HepG2 (cell line): Measurements from ENCODE around the gene ANKRD40. TPM values are rescaled to one million over a fixed set of nuclear protein-coding genes. Genes with fewer than 3 reads are reported as not detected.

ENCODE experiments used
- ARID2 ChIP-seq: sonication (generic); formaldehyde crosslinking; IDR thresholded peaks from 2 replicates; pipeline ENCODE4 v1.8.1; 2022; ENCODE audit warnings: mild to moderate bottlenecking, missing genetic modification reagents, borderline replicate concordance
- E2F2 ChIP-seq: sonication (generic); formaldehyde crosslinking; IDR thresholded peaks from 2 replicates; pipeline ENCODE4 v1.4.0; 2020; ENCODE audit warnings: missing genetic modification reagents, borderline replicate concordance
- FOXO1 ChIP-seq: sonication (generic); formaldehyde crosslinking; IDR thresholded peaks from 2 replicates; pipeline ENCODE4 v1.4.0; 2020; ENCODE audit warnings: missing genetic modification reagents
- FOXP1 ChIP-seq, 2 experiments: fragments of 450-650 bp in 1 of 2; IDR thresholded peaks; 2 replicates each; pipeline ENCODE4 v1.6.1; 2017 to 2018; ENCODE audit warnings: antibody characterized with exemption in 1 of 2
- KLF12 ChIP-seq: sonication (generic); formaldehyde crosslinking; IDR thresholded peaks from 2 replicates; pipeline ENCODE4 v1.4.0; 2020; ENCODE audit warnings: missing genetic modification reagents, borderline replicate concordance
- NR1H2 ChIP-seq: sonication (generic); formaldehyde crosslinking; IDR thresholded peaks from 2 replicates; pipeline ENCODE4 v1.8.1; 2022; ENCODE audit warnings: low read depth, missing genetic modification reagents, borderline replicate concordance
- PRDM10 ChIP-seq: sonication (generic); formaldehyde crosslinking; IDR thresholded peaks from 2 replicates; pipeline ENCODE4 v1.4.0; 2020; ENCODE audit warnings: low read depth, missing genetic modification reagents
- RAD51 ChIP-seq: fragments of 450-650 bp; IDR thresholded peaks from 2 replicates; pipeline ENCODE4 v1.6.1; 2016; ENCODE audit warnings: borderline replicate concordance
- SAFB2 ChIP-seq: sonication (generic); formaldehyde crosslinking; IDR thresholded peaks from 2 replicates; pipeline ENCODE4 v1.5.1; 2020; ENCODE audit warnings: missing genetic modification reagents, low read depth, mild to moderate bottlenecking, borderline replicate concordance
- SP4 ChIP-seq: sonication (generic); formaldehyde crosslinking; IDR thresholded peaks from 2 replicates; pipeline ENCODE4 v1.8.1; 2023; ENCODE audit warnings: mild to moderate bottlenecking, missing genetic modification reagents
- TBL1XR1 ChIP-seq: fragments of 150-350 bp; IDR thresholded peaks from 2 replicates; pipeline ENCODE4 v1.6.1; 2014; ENCODE audit warnings: borderline replicate concordance, low read length; ENCODE audit not compliant: partially characterized antibody
- THAP7 ChIP-seq: sonication (generic); formaldehyde crosslinking; IDR thresholded peaks from 2 replicates; pipeline ENCODE4 v1.8.1; 2023; ENCODE audit warnings: mild to moderate bottlenecking, missing genetic modification reagents
- ZNF607 ChIP-seq: sonication (generic); formaldehyde crosslinking; IDR thresholded peaks from 2 replicates; pipeline ENCODE4 v1.5.1; 2020; ENCODE audit warnings: missing genetic modification reagents, mild to moderate bottlenecking, borderline replicate concordance
- ZNF687 ChIP-seq: sonication (generic); formaldehyde crosslinking; IDR thresholded peaks from 2 replicates; pipeline ENCODE4 v1.5.1; 2020; ENCODE audit warnings: mild to moderate bottlenecking, missing genetic modification reagents, moderate library complexity
- polyA plus RNA-seq, 8 experiments: library from polyadenylated mRNA; depleted of rRNA in 3 of 8; stranded (reverse) in 7 of 8; unstranded in 1 of 8; fragments of >200 nt; fragmentation: Illumina TruSeq in 4 of 8; extraction: Trizol in 4 of 8; gene quantifications; 2 replicates each; pipeline versions ENCODE4 v1.2.1 to v1.2.3, GENCODE V29; 2011 to 2016; ENCODE audit warnings: low read depth in 4 of 8, missing spikeins in 1 of 8, mixed read lengths in 1 of 8; ENCODE audit not compliant: insufficient read depth in 1 of 8
- total RNA-seq, 5 experiments: library from RNA; depleted of rRNA; stranded (reverse); fragments of >200 nt; fragmentation: Illumina TruSeq; extraction: Trizol; gene quantifications; 2 replicates each; pipeline ENCODE4 v1.2.3, GENCODE V29; 2016; ENCODE audit warnings: low read depth in 1 of 5
- TF ChIP-seq, protein P1 (sequence below): sonication (generic); formaldehyde crosslinking; IDR thresholded peaks from 2 replicates; pipeline ENCODE4 v1.4.0; 2020; ENCODE audit warnings: missing genetic modification reagents
- TF ChIP-seq, protein P2 (sequence below): sonication (generic); formaldehyde crosslinking; IDR thresholded peaks from 2 replicates; pipeline ENCODE4 v1.4.0; 2020; ENCODE audit warnings: missing genetic modification reagents

Gene ANKRD40
- total and polyA plus RNA-seq, 2 of the 13 experiments (the other 11 are each of a cell fraction or from before 2014, with no cell fraction given) = 35.0 to 46.4 TPM

DNA sequence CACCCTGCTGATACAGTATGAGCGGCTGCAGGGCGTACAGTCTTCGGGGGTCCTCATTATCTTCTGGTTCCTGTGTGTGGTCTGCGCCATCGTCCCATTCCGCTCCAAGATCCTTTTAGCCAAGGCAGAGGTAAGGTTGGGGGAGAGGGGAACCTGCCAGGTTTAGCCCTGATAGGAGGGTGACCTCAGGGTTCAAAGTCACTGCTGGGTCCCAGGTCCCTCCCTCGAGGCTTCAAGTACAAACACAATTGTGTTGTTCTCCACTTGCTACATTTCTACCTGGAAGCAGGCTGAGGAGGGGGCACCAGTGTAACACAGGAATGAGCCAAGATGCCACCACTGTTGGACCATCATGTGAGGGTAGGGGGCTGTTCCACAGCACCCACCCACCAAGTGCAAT, 50.7 kb downstream of the ANKRD40 start (continued):
- TF ChIP-seq SP4 (CRISPR knock-in tag) = no peak
- TF ChIP-seq ZNF687 (CRISPR knock-in tag) = peak; percentile 29
- TF ChIP-seq THAP7 (CRISPR knock-in tag) = no peak
- no peak for TF ChIP-seq FOXP1 (IDR thresholded peaks at IDR 0.05)
- TF ChIP-seq FOXP1 (CRISPR knock-in tag; IDR thresholded peaks at IDR 0.05) = 0 out of 2 replicates have a peak, but pooled peaks have one; percentile 22
- no peak for TF ChIP-seq RAD51
- TF ChIP-seq ARID2 (CRISPR knock-in tag) = 0 out of 2 replicates have a peak, but pooled peaks have one; percentile 1
- TF ChIP-seq E2F2 = no peak
- TF ChIP-seq FOXO1 (CRISPR knock-in tag) = no peak
- TF ChIP-seq PRDM10 (CRISPR knock-in tag) = no peak
- TF ChIP-seq SAFB2 (CRISPR knock-in tag) = no peak
- no peak for TF ChIP-seq ZNF607 (CRISPR knock-in tag)
- TF ChIP-seq, protein P1, sequence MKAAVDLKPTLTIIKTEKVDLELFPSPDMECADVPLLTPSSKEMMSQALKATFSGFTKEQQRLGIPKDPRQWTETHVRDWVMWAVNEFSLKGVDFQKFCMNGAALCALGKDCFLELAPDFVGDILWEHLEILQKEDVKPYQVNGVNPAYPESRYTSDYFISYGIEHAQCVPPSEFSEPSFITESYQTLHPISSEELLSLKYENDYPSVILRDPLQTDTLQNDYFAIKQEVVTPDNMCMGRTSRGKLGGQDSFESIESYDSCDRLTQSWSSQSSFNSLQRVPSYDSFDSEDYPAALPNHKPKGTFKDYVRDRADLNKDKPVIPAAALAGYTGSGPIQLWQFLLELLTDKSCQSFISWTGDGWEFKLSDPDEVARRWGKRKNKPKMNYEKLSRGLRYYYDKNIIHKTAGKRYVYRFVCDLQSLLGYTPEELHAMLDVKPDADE (CRISPR knock-in tag) = no peak
- TF ChIP-seq, protein P2, sequence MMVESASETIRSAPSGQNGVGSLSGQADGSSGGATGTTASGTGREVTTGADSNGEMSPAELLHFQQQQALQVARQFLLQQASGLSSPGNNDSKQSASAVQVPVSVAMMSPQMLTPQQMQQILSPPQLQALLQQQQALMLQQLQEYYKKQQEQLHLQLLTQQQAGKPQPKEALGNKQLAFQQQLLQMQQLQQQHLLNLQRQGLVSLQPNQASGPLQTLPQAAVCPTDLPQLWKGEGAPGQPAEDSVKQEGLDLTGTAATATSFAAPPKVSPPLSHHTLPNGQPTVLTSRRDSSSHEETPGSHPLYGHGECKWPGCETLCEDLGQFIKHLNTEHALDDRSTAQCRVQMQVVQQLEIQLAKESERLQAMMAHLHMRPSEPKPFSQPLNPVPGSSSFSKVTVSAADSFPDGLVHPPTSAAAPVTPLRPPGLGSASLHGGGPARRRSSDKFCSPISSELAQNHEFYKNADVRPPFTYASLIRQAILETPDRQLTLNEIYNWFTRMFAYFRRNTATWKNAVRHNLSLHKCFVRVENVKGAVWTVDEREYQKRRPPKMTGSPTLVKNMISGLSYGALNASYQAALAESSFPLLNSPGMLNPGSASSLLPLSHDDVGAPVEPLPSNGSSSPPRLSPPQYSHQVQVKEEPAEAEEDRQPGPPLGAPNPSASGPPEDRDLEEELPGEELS (CRISPR knock-in tag) = peak; percentile 38; the same call in 1 of the 2 replicates
- TF ChIP-seq NR1H2 (CRISPR knock-in tag) = no peak
- TF ChIP-seq KLF12 (CRISPR knock-in tag) = no peak
- TF ChIP-seq TBL1XR1 = no peak
